HUES6 (cell line): ENCODE measurements around the gene OR6K2.

Experiments
- H3K27ac ChIP-seq: 2 replicates; pipeline ENCODE4 v1.7.0; 2013; ENCODE audit warnings: low read depth, mild to moderate bottlenecking, low read length, inconsistent platforms
- H3K27me3 ChIP-seq: 2 replicates; pipeline ENCODE4 v1.6.1; 2013; ENCODE audit warnings: low read length; ENCODE audit not compliant: control insufficient read depth, insufficient read depth
- H3K36me3 ChIP-seq: 2 replicates; pipeline ENCODE4 v1.6.1; 2013; ENCODE audit warnings: low read length; ENCODE audit not compliant: control insufficient read depth, insufficient read depth
- H3K4me1 ChIP-seq: 2 replicates; pipeline ENCODE4 v1.6.1; 2013; ENCODE audit warnings: low read length; ENCODE audit not compliant: control insufficient read depth, insufficient read depth
- H3K4me3 ChIP-seq: 2 replicates; pipeline ENCODE4 v1.5.1; 2013; ENCODE audit warnings: low read depth, low read length
- H3K9ac ChIP-seq: one replicate; pipeline ENCODE4 v1.6.1; 2013; ENCODE audit warnings: mild to moderate bottlenecking, low read length
- H3K9me3 ChIP-seq: 2 replicates; pipeline ENCODE4 v1.6.1; 2013; ENCODE audit warnings: low read depth, low read length; ENCODE audit not compliant: control insufficient read depth, insufficient read depth

Gene OR6K2

GRCh38 chr1:158686111-158687009 is 14.1 kb downstream of the OR6K2 start, which contains the start of gene SPTA1:
TSS of gene SPTA1 (minus strand) at chr1:158686715. CDS start at chr1:158686517, 198 bp downstream.
- H3K27ac ChIP-seq: no peak within 1 kb of the TSS
- no peaks in the 10 kb centered on the region for H3K9me3 ChIP-seq
- H3K4me3 ChIP-seq: no peak within 1 kb of the TSS
- H3K36me3 ChIP-seq: no peaks in the 10 kb centered on the region
- H3K4me1 ChIP-seq: no peaks in the 10 kb centered on the region
- H3K27me3 ChIP-seq: no peaks in the 10 kb centered on the region
- H3K9ac ChIP-seq: no peak within 1 kb of the TSS

GRCh38 chr1:158685085-158685484 is 15.4 kb downstream of the OR6K2 start:
- Histone ChIP-seq H3K36me3 (no peaks in the 10 kb centered on the region), H3K9me3 (no peaks in the 10 kb centered on the region), H3K4me1 (no peaks in the 10 kb centered on the region), H3K27ac (no peak overlapping the region), H3K4me3 (no peak overlapping the region), H3K27me3 (no peaks in the 10 kb centered on the region), H3K9ac (no peak overlapping the region)

- Histone ChIP-seq H3K9me3 (no peaks in the 10 kb centered on the region), H3K9ac (no peak overlapping the region), H3K27me3 (no peaks in the 10 kb centered on the region), H3K36me3 (no peaks in the 10 kb centered on the region), H3K27ac (no peak overlapping the region), H3K4me3 (no peak overlapping the region), H3K4me1 (no peaks in the 10 kb centered on the region)
Observed at GRCh38 chr1:158681606-158682005, 18.8 kb downstream of the OR6K2 start.

GRCh38 chr1:158679289-158679688 is 21.2 kb downstream of the OR6K2 start:
- no peaks in the 10 kb centered on the region for H3K36me3 ChIP-seq
- no peak overlapping the region for H3K4me3 ChIP-seq
- no peaks in the 10 kb centered on the region for H3K4me1 ChIP-seq
- no peak overlapping the region for H3K9ac ChIP-seq
- H3K27ac ChIP-seq: no peak overlapping the region
- H3K9me3 ChIP-seq: no peaks in the 10 kb centered on the region
- no peaks in the 10 kb centered on the region for H3K27me3 ChIP-seq

DNA sequence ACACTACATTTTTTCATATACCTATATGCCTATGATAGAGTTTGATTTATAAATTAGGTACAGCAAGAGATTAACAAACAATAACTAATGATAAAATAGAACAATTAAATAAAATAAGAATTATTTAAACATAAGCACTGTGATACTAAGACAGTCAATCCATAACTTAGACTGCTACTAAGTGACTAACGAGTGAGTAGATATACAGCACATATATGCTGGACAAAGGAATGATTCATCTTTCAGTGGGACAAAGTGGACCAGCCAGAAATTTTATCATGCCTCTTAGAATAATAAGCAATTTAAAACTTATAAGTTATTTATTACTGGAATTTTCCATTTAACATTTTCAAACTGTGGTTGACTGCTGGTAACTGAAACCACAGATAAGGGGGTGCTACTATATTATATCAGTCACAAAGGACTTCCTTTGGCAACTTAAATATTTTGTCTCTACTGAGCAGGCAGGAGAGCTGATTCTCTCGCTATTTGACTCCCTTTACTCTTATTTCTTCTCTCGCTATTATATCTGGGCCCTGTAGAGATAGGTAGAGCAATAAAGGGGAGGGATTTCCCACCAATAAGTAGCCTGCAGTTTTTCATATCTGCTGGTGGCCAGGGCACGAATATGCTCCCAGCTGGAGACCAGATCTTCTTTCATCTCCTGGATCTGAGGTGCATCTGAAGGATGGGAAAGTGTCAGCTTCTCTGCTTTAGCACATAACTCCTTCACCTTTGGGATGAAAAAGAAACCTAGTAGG is 24.7 kb downstream of the OR6K2 start:
- no peak overlapping the region for H3K9ac ChIP-seq
- H3K27ac ChIP-seq: no peak overlapping the region
- no peaks in the 10 kb centered on the region for H3K9me3 ChIP-seq
- no peaks in the 10 kb centered on the region for H3K4me1 ChIP-seq
- no peak overlapping the region for H3K4me3 ChIP-seq
- no peaks in the 10 kb centered on the region for H3K36me3 ChIP-seq
- H3K27me3 ChIP-seq: no peaks in the 10 kb centered on the region

GRCh38 chr1:158674302-158674701 is 26.1 kb downstream of the OR6K2 start:
- Histone ChIP-seq H3K27ac (no peak overlapping the region), H3K4me3 (no peak overlapping the region), H3K27me3 (no peaks in the 10 kb centered on the region), H3K9ac (no peak overlapping the region), H3K9me3 (no peaks in the 10 kb centered on the region), H3K4me1 (no peaks in the 10 kb centered on the region), H3K36me3 (no peaks in the 10 kb centered on the region)

DNA sequence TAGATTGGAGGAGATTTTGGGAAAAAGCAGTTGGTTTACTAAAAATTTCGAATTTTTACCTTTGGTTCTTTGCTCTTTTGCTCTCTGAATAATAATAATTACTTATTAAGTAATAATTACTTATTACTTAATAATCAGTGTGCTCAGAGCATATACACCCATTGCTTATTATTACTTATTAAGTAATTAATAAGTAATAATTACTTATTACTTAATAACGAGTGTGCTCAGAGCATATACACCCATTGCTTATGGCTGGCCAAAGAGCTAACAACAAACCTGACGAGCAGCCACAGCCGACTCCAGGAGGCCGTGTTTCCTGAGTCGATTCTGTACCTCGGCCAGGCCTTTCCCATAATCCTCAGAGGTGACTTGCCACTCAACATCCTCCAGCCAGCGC is 34.4 kb downstream of the OR6K2 start:
- no peak overlapping the region for H3K4me3 ChIP-seq
- H3K36me3 ChIP-seq: no peaks in the 10 kb centered on the region
- H3K4me1 ChIP-seq: no peaks in the 10 kb centered on the region
- no peaks in the 10 kb centered on the region for H3K27me3 ChIP-seq
- no peak overlapping the region for H3K27ac ChIP-seq
- H3K9ac ChIP-seq: no peak overlapping the region
- no peaks in the 10 kb centered on the region for H3K9me3 ChIP-seq

DNA sequence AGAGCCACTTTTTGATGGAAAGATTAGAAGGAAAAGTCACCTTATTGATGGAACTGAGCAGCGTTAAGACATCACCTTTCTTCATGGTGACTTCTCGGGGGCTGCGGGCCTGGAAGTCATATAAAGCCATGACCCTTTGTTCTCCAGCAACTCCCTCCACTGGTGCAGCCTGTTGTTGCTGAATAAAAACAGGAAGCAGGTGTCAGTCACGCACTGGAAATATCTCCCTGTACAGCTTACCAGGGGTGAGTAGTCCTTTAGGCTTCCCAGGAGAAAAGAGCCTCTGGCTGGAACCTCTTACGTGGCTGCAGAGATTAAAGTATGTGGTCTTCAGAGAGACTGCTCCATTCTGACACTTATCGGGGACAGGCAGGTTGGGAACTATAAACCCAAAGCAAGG is 45.9 kb downstream of the OR6K2 start:
- no peak overlapping the region for H3K9ac ChIP-seq
- H3K4me3 ChIP-seq: no peak overlapping the region
- H3K27ac ChIP-seq: no peak overlapping the region
- H3K9me3 ChIP-seq: no peaks in the 10 kb centered on the region
- no peaks in the 10 kb centered on the region for H3K4me1 ChIP-seq
- no peaks in the 10 kb centered on the region for H3K27me3 ChIP-seq
- no peaks in the 10 kb centered on the region for H3K36me3 ChIP-seq

- H3K4me1 ChIP-seq: no peaks in the 10 kb centered on the region
- H3K36me3 ChIP-seq: no peaks in the 10 kb centered on the region
- H3K9me3 ChIP-seq: no peaks in the 10 kb centered on the region
- no peak overlapping the region for H3K9ac ChIP-seq
- no peak overlapping the region for H3K27ac ChIP-seq
- H3K4me3 ChIP-seq: no peak overlapping the region
- no peaks in the 10 kb centered on the region for H3K27me3 ChIP-seq
Observed at GRCh38 chr1:158654086-158654485, 46.4 kb downstream of the OR6K2 start.

- H3K36me3 ChIP-seq: no peaks in the 10 kb centered on the region
- no peak overlapping the region for H3K9ac ChIP-seq
- H3K27me3 ChIP-seq: no peaks in the 10 kb centered on the region
- no peak overlapping the region for H3K4me3 ChIP-seq
- H3K4me1 ChIP-seq: no peaks in the 10 kb centered on the region
- H3K27ac ChIP-seq: no peak overlapping the region
- no peaks in the 10 kb centered on the region for H3K9me3 ChIP-seq
Observed at GRCh38 chr1:158652721-158653334, 47.6 kb downstream of the OR6K2 start.
